ENCODE data around the gene IMPA2.

Gene IMPA2

DNA sequence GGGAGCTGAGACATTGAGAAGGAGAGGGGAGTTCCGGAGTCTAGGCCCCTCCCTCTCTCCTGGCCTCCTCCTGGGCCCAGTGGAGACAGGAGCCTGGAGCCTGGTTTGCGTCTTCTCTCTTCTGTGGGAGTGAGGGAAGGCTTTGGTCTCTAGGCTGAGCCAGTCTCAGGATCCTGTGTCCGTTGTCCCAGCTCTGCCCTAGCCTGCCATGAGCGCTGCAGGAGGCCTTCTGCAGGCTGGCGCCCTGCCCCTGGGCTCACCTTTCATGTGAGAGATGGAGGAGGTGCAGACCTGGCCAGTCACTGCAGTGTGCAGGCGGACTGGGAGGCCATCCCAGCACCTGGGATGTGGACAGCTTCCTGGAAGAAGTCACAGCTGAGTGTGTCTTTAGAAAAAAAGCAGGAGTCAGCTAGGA, 8.7 kb downstream of the IMPA2 start:
- no peak for DNase-seq (ENCODE audit: low spot score)

DNA sequence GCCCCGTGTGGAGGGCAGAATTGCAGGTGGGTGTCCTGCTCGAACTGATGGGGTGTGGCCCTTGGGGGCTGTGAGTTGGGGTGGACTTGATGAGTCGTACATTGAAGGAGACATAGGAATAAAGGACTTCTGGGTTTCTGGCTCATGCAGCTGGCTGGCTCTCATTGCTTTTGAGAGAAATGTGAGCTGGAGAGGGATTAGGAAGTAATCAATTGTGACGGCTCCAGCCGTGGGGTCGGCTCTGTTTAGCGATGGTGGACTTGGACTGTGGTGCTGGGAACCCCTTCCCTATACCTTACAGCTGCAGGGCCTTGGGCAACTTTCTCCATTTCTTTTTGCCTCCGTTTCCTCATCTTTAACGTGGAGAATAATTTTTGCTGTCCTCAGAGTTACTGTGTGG, 9.2 kb downstream of the IMPA2 start:
- no peak for DNase-seq (ENCODE audit: low spot score)

DNA sequence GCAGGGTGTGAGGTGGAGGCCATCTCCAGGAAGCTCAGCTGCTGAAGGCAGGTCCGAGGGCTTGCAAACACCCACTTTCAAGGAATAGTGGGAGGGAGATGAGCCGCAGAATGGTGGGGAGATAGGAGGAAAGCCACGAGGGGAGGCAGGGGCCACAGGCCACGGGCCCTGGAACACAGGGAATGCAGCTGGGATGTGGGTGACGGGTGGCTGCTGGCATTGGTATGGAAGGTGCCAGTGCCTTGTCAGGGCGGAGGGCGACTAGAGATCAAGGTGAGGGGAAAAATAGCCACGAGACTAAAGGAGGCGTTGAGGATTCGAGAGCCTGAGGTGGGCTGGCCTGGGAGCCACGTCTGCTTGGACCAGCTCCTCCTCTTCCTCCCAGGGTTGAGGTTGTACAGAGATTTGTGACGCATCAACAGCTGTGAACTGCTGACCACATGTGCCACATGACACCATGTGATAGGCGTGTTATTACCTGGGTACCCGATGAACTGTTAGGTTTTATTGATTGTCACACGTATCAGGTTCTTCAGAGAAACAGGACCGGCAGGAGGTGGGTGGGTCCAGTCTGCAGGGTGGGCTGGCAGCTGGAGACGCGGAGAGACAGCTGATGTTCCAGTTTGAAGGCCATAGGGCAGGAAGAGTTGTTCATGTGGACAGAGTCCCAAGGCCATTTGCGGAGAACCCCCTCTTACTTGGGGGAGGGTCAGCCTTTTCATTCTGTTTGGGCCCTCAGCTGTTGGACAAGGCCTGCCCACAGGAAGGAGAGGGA, 9.9 kb downstream of the IMPA2 start:
- DNase-seq (ENCODE audit: low spot score), result no peak

GRCh38 chr18:11992096-11992790, 10.9 kb downstream of the IMPA2 start:
- no peak for DNase-seq (ENCODE audit: low spot score)

DNA sequence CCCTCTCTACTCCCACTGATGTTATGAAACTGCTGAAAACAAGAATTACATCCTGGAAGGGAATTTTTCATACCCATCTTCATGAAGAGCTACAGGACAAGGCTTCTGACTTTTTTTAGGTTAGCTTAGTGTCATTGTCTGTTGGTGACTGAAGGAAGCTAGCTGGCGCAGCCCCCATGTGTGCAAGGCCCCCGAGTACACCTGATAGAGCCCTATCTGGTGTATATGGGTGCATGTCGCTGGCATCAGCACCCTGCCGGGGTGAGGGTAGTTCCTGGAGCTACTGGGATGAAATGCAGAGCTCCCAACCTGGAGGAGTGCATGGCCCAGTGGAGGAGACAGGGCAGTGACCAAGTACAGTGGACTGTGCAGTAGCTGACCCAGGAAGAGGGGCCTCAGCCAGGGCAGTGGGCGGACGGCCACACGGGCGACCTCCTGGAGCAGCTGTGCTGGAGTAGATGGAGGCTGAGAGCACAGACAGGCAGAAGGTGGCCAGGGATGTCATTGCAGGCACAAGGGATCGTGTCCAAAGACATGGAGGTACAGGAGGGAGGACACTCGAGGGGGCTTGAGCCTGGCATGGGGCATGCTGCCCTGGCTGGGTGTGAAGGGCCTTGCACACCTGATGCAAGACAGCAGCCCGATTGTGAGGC, 12.1 kb downstream of the IMPA2 start:
- no peak for DNase-seq (ENCODE audit: low spot score)

GRCh38 chr18:11994336-11994702, 13.0 kb downstream of the IMPA2 start:
- peak; percentile 89 for DNase-seq (ENCODE audit: low spot score)

- peak; percentile 70 for DNase-seq (ENCODE audit: low spot score)
These were observed 13.6 kb downstream of the IMPA2 start for GRCh38 chr18:11994703-11995444.

GRCh38 chr18:11995445-11996189, 14.3 kb downstream of the IMPA2 start:
- peak; percentile 88 for DNase-seq (ENCODE audit: low spot score)

DNA sequence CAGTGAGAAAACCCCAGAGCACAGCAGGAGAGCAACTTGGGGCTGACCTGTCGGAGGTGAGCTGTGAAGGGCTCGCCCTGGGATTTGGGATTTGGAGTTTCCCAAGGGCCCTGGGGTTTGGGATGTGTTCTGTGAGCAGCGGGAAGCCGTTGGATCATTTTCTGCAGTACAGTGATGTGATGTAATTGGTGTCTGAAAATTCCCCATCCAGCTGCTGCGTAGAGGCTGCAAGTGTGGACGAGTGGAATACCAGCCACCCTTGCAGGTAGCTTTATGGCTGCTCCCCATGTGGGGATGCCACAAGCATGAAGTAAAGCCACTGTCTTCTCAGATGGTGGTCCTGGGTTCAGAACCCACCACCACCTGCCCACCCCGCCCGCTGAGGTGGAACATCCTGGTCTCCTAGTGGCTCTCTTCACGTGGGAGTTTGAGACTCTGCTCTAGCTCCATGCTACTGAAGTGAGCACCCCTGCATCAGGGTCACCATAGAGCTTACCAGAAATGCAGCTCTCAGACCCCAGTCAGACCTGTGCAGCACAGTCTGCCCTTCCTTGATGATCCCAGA, 15.0 kb downstream of the IMPA2 start:
- DNase-seq (ENCODE audit: low spot score), result no peak

- DNase-seq (ENCODE audit: low spot score), result no peak
These were observed 15.6 kb downstream of the IMPA2 start for GRCh38 chr18:11996907-11997306.

GRCh38 chr18:11997466-11997865, 16.2 kb downstream of the IMPA2 start:
- DNase-seq (ENCODE audit: low spot score), result no peak

DNA sequence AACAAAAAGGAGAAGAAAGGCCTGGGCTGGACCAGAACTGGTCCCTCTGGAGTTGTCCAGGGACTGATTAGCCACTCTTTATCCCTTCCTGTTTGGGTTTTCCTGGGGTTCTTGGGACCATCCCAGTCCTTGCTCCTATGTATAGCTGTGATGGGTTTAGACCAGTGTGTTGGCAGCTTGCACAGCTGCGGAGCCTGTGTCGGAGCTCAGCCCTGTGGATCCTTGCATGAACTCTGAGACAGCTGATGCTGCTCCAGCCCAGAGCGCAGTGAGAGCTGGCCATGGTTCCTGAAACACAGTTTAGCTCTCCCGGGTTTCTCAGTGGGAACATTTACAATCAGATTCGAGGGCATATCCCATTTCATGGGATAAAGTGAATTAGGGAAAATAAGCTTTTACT, 16.9 kb downstream of the IMPA2 start:
- no peak for DNase-seq (ENCODE audit: low spot score)

- DNase-seq (ENCODE audit: low spot score), result no peak
These were observed 18.1 kb downstream of the IMPA2 start for GRCh38 chr18:11999429-11999828.

- peak; percentile 79 for DNase-seq (ENCODE audit: low spot score)
These were observed 18.9 kb downstream of the IMPA2 start for GRCh38 chr18:12000072-12000659.

- peak; percentile 36 for DNase-seq (ENCODE audit: low spot score)
These were observed 20.1 kb downstream of the IMPA2 start for GRCh38 chr18:12001421-12001820.

DNA sequence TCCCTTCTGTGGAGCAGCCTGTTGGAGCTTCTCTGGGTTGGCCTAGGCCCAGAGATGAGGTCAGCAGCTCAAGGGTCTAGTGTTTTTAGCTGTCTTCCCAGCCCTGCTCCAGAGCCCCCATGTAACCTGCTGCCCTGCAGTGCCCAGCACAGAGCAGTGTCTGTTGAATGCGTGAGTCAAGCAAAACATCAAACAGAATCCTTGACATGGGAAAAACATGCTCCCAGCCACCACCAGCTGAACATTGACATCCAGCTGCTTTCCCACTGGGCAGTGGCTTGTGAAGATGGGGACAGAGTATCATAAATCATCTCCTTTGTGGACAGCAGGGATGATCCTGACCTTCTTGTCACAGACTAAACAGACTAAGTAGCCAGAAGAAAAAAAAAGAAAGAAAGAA, 22.6 kb downstream of the IMPA2 start:
- no peak for DNase-seq (ENCODE audit: low spot score)

- no peak for DNase-seq (ENCODE audit: low spot score)
These were observed 24.5 kb downstream of the IMPA2 start for GRCh38 chr18:12005538-12006487.

- no peak for DNase-seq (ENCODE audit: low spot score)
These were observed 25.2 kb downstream of the IMPA2 start for GRCh38 chr18:12006488-12006840.

DNA sequence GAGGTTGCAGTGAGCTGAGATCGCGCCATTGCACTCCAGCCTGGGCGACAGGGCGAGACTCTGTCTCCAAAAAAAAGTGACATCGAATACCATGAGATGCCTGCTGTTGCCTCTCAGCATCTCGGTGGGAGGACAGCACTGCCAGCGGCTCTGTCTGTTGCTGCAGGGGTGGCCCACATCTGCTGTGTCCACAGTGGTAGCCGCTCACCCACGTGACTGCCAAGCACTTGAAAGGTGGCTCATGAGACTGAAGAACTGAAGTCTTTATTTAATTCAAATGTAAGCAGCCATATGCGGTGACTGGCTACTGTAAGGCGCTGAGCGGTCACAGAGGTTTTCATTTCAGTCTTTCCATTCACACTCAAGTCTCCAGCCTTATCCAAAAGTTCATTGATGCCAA, 25.8 kb downstream of the IMPA2 start:
- DNase-seq (ENCODE audit: low spot score), result no peak

DNA sequence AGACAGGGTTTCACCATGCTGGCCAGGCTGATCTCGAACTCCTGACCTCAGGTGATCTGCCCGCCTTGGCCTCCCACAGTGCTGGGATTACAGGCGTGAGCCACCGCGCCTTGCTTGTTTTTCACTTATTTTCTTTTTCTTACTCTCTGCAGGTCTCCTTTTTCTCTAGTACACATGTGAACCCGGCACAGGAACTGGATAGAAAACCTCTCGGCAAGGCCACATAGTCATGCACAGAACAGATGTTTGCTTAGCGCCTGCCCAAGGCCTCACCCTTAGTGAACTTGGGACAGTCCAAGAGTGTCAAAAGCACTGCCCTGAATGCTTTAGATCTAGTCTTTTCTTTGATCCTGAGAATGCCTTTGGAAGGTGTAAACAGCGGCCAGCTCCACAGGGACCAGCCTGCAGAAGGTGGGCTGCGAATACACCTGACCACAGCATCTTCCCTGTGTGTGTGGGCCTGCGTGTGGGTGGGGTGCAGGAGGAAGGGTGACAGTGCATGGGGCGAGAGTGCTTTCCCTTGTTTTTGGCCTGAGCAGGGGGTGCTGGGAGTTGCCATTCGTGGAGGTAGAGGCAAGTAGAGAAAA, 27.0 kb downstream of the IMPA2 start:
- peak; percentile 56 for DNase-seq (ENCODE audit: low spot score)
